ENCODE data around the gene SUCLA2. TPM values are rescaled to one million over a fixed set of nuclear protein-coding genes. Genes with fewer than 3 reads are reported as not detected.
"Not testable (repeated sequence)": the region's sequence is repeated elsewhere in the genome, so short reads cannot be mapped to it uniquely, and the experiment has no call there.

Gene SUCLA2
- total and polyA plus RNA-seq, 2 of the 8 experiments (the other 6 are each of a cell fraction or from before 2014, with no cell fraction given): 23.5 to 78.8 TPM

DNA sequence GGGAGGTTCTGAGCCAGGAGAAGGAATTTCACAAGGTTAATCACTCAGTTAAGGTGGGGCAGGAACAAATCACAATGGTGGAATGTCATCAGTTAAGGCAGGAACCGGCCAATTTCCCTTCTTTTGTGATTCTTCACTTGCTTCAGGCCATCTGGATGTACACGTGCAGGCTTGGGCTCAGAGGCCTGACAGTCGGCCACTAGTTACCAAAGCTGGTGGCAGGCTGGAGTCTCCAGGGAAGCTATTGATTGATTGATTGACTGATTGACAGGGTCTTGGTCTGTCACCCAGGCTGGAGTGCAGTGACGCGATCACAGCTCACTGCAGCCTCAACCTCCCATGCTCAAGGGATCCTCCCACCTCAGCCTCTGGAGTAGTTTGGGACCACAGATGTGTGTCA is 926 bp upstream of the SUCLA2 start:
- not testable (repeated sequence) for H4K8ac ChIP-seq (ENCODE audit: extremely low read depth, insufficient read depth, low read length); H3K23ac ChIP-seq (ENCODE audit: insufficient read length); H2AK5ac ChIP-seq (ENCODE audit: low read depth, low read length); H3K9me3 ChIP-seq (ENCODE audit: insufficient read depth in 2 of 2, low read depth in 1 of 2, low read length in 1 of 2); H3K18ac ChIP-seq (ENCODE audit: extremely low read depth, low read length); H3K36me3 ChIP-seq (ENCODE audit: control insufficient read depth in 2 of 4, insufficient read depth in 4 of 4, low read length in 3 of 4); H3K56ac ChIP-seq (replicated peaks; ENCODE audit: insufficient read length, low read depth, low read length); H2BK15ac ChIP-seq (ENCODE audit: low read length); H3K27ac ChIP-seq (ENCODE audit: low read depth, low read length); H4K91ac ChIP-seq (replicated peaks; ENCODE audit: insufficient read length, low read length); H4K5ac ChIP-seq (ENCODE audit: insufficient read length, low read depth, low read length); H3K23me2 ChIP-seq (ENCODE audit: low read depth, low read length); H3K27me3 ChIP-seq (replicated peaks in 1 of 4; ENCODE audit: control insufficient read depth in 3 of 4, extremely low read depth in 1 of 4, insufficient read depth in 3 of 4, low read length in 3 of 4); FAIRE-seq; H3K9ac ChIP-seq (replicated peaks in 1 of 4; ENCODE audit: extremely low read depth in 1 of 4, low read depth in 3 of 4, low read length in 3 of 4); H3K4me1 ChIP-seq (replicated peaks in 1 of 4; ENCODE audit: control insufficient read depth in 3 of 4, insufficient read depth in 4 of 4, low read length in 3 of 4); H4K20me1 ChIP-seq (replicated peaks in 1 of 2; ENCODE audit: control insufficient read depth in 1 of 2, insufficient read depth in 2 of 2, low read length in 2 of 2); H3K4ac ChIP-seq (replicated peaks; ENCODE audit: insufficient read length, low read depth, low read length); H2BK20ac ChIP-seq (ENCODE audit: low read length); H3K14ac ChIP-seq (ENCODE audit: insufficient read length); H3K79me1 ChIP-seq (ENCODE audit: low read depth, low read length); H2AFZ ChIP-seq (ENCODE audit: low read length); H2BK120ac ChIP-seq (replicated peaks; ENCODE audit: low read depth, low read length)
- Histone ChIP-seq H3K79me2 (ENCODE audit: control insufficient read depth in 1 of 2, insufficient read depth in 2 of 2, low read length in 2 of 2) (peaks cover 6 to 39% of the 10 kb centered on the region in 2 experiments), H2BK12ac (ENCODE audit: low read depth, low read length) (0 out of 2 replicates have a peak overlapping the region, but pooled peaks have one; percentile 39), H3K4me2 (ENCODE audit: insufficient read depth in 1 of 2, low read depth in 2 of 2, low read length in 2 of 2) (peak overlapping the region; percentile 78 to 80), H2BK5ac (ENCODE audit: low read depth, low read length) (peak overlapping the region; percentile 75; the same call in 1 of the 2 replicates), H3K4me3 (ENCODE audit: extremely low read depth in 1 of 4, insufficient read depth in 2 of 4, low read depth in 3 of 4, low read length in 4 of 4) (peak overlapping the region in 1 of 4 experiments; percentile 95; a peak in 4 of 8 replicates)
- DNase-seq (ENCODE audit: low read depth in 1 of 2, low spot score in 2 of 2): peak in 1 of 2 experiments; percentile 54
- WGBS, 2 experiments (ENCODE audit: extremely low coverage in 1 of 2, insufficient coverage in 1 of 2, insufficient read length in 1 of 2, insufficient replicate concordance in 2 of 2, low coverage in 1 of 2, low lambda C conversion rate in 2 of 2, missing lambda C conversion rate in 1 of 2): 57% methylated on average over 5 of the region's 5 CpGs; no CpG with 5 or more reads in 1 of the 2 experiments
- POLR2A ChIA-PET (ENCODE audit: partially characterized antibody): interaction anchor here (1.2 to 6.0 kb wide), 5 partner anchors 10 to 93 kb away, joined by 3 to 43 read pairs (median 5); partner anchors contain the start of genes MED4 and NUDT15
- CTCF ChIA-PET (ENCODE audit: partially characterized antibody): interaction anchor here (0.9 to 2.8 kb wide), 2 partner anchors 10 to 36 kb away, joined by 3 to 13 read pairs; partner anchors contain the start of gene NUDT15
- TF ChIP-seq, protein P1, sequence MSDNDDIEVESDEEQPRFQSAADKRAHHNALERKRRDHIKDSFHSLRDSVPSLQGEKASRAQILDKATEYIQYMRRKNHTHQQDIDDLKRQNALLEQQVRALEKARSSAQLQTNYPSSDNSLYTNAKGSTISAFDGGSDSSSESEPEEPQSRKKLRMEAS (IDR thresholded peaks at IDR 0.05): peak; percentile 32; the same call in 1 of the 2 replicates
